COLO668 (cell line): ENCODE results near the gene OR4P4.

Experiments
- DNase-seq: peaks from one replicate; lab custom pipeline; 2025; ENCODE audit not compliant: unreplicated experiment; lab: John Stamatoyannopoulos, UW

OR4P4 gene

GRCh38 chr11:55634813-55635212, at the start of gene OR4P4:
Gene OR4P4 (plus strand): TSS chr11:55635113.
- no peak for DNase-seq

- no peak for DNase-seq
These were observed 27.4 kb upstream of the OR4P4 start, which contains the start of gene OR4C11 for GRCh38 chr11:55607545-55607944. Gene OR4C11 (minus strand): TSS chr11:55607645. CDS start chr11:55604373, 3,272 bp downstream.

DNA sequence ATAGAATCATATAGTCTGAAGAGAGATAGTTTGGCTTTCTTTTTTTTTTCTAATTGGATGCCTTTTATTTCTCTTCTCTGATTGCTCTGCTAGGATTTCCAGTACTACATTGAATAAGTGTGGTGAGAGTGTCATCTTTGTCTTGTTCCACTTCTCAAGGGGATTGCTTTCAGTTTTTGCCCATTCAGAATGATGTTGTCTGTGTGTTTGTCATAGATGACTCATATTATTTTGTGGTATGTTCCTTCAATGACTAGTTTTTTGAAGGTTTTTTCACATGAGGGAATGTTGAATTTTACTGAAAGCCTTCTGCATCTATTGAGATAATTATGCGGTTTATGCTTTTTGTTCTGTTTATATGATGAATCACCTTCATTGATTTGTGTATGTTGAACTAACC, 10.4 kb upstream of the OR4P4 start:
- no peak for DNase-seq

DNA sequence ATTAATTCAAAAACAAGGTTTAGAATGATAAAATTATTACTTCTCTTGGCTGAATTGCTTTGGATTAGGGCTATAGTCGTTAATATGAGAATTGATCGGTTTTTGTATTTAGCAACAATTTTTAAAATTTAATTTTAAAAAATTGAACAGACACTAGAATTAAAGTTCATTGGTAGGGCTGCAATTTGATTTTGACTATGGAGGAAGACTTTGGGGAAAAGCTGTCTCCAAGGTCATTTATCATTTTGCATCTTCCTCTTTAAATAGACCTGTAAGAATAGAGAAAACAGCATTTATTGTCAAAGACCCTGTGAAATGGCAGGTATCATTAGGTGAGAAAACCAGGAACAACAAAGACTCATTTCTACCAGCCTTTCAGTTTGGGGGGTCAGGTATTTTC, 13.1 kb downstream of the OR4P4 start, which contains the start of gene OR4S2:
Gene OR4S2, plus strand, starts transcription at position 301 of the 400 bp plus-strand sequence. CDS start 2,577 bp downstream, outside the sequence.
- DNase-seq = no peak

GRCh38 chr11:55652560-55652959, 17.6 kb downstream of the OR4P4 start:
- DNase-seq = no peak

DNA sequence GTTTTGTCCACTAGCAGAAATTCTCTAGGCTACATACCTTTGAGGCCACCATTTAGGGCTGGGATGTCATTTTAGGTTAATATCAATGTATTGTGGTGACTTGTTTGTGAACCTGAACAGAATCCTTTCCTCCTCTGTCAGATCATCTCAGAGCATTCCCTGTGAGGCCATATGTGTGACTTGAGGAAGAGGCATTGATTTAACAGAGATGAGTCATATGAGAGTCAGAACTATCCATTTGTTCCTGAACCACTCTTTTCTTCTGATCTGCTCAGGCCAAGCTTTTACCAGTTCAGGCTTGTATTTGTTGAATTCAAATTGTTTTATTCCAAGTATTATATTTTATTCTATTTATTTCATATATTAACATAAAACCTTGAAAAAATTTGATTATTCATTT, 20.2 kb downstream of the OR4P4 start:
- DNase-seq = no peak

- DNase-seq = no peak
These were observed 23.2 kb downstream of the OR4P4 start for GRCh38 chr11:55658031-55658573.

GRCh38 chr11:55658608-55659007, 23.7 kb downstream of the OR4P4 start:
- no peak for DNase-seq

- no peak for DNase-seq
These were observed 27.0 kb downstream of the OR4P4 start, which contains the start of gene OR4C6 for GRCh38 chr11:55661901-55662300. Gene OR4C6 (plus strand): TSS chr11:55662201. CDS start chr11:55665167, 2,966 bp downstream.

DNA sequence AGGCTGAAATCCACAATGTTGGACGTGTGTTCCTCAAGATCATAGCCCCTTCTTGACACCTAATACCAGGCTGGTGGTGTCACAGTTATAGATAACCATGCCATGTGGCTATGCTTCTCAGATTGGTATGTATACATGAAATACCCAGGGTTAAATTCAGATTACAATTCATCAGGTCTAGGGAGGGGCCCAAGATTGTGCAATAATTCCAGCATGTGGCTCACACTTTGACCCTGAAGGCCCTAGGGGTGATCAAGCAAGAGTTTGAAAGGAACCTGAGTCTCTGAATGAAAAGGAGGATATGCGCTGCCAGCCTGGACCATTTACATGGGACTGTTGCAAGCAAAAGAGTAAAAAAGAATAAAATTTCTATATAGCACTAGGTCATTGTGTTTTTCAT, 34.5 kb downstream of the OR4P4 start:
- no peak for DNase-seq

DNA sequence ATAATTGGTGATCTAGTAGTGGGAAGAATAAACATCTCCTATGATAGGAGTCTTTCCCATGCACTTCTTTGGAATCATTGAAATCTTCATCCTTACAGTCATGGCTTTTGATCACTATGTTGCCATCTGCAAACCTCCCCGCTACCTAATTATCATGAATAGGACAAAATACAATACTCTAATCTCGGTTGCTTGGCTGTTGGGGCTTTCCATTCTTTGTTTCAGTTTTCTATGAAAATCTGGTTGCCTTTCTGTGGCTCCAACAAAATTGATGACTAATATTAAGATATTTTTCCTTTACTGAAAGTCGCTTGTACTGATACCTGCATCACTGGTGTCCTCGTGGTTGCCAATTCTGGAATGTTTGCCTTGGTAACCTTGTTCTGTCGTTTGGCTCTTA, 38.9 kb downstream of the OR4P4 start:
- DNase-seq = no peak
